ENCODE measurements around the gene RGPD6.
"Not testable (repeated sequence)": the region's sequence is repeated elsewhere in the genome, so short reads cannot be mapped to it uniquely, and the experiment has no call there.

The RGPD6 gene

DNA sequence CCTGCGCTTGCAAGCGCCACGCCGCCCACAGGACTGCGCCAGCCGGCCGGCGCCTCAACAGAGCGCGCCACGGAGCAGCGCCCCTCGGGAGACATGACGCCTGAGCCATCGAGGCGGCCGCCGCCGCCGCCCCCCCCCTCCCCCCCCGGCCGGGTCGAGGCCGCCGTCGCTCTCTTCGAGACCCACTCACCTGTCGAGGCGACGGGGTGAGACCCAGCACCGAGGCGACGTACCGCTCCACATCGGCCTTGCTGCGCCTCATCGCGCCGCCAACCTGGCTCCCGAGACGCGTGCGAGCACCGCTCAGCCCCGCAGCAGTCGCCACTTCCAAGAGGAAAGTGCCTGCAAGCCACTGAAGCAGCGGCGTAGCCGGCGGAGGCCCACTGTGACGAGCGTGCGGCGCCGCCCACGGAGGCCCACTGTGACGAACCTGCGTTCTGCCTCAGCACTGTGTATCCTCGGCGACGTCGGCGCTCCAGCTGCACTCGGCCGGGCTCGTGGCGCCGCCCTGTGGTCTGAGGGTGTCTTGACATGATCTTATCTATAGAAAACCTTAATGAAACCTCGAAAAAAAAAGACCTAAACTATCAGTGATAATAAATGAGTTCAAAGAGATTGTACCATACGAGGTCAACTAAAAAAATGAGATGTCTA lies at the start of gene RGPD6:
Gene RGPD6, minus strand, starts transcription at position 460 of the 654 bp plus-strand sequence. Its CDS starts 198 bp downstream, at position 262.
- DNase-seq, result not testable (repeated sequence)

DNA sequence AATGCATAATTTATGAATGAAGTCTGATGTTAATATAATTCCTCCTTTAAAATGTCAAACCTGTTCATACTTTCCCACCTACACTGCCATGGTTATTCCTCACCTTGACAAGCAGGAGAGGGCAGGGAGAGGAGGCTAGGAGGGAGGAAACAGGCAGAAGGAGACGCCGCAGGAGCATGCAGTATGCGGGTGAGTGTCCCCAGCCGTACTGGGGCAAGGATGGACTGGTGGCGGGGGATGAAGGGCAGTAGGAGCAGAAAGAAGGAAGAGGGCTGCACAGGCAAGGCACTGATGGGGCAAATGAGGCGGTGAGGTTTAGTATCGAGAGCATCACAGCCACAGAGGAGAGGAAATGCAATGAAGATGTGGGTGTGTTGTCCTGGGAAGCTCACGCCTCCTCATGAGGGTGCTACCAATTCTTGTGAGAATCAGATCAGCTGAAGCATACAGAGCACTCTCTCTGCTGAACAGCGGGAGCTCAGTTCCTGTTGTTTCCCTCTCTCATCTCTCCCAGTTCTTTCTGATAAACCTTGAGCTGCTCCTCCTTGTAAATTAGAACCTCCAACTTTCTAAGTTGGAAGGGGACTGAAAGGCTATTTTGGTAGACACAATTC lies 42.4 kb upstream of the RGPD6 start:
- not testable (repeated sequence) for DNase-seq

DNA sequence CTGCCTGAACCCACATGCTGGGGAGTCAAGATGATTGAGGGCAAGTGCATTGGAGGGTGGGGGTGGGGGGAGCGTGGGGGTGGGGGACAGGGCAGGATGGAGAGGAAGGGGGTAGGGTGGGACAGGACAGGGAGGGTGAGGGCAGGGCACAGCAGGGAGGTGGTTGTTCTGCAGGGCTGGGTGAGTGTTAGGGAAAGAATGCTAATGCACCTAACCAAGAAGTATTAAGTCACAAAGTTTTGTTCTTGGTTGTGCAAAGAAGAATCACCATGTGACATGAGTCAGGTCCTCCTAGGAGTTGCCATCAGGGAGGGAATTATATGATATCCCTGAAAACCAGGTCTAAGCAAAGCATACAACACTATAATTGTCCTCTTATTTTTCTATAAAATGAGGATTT lies 36.9 kb upstream of the RGPD6 start:
- not testable (repeated sequence) for DNase-seq

DNA sequence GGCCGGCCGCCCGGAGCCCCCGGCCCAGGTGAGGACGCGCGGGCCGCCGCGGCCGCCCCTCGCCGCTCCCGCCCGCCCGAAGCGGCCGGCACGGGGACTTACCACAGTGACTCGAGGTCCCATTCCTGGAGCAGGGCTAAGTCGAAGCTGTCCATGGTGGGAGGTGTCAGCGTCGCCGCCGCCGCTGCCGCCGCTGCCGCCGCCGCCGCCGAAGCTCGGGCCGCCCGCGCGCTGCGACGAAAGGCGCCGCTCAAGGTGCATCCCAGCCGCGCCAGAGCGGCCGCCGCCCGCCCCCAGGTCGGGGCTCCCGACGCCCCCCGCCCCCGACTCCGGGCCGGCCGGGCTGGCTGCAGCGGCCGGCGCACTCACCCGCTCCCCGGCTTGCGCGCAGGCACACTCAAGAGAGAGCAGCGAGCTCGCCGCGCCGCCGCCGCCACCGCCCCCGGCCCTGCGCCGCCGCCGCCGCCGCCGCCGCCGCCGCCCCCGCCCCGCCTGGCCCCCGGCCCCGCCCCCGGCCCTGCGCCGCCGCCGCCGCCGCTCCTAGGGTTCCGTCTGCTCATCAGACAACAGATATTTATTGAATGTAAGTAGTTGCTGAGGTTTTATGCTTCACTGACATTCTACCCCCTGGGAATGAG lies 33.7 kb upstream of the RGPD6 start:
- not testable (repeated sequence) for DNase-seq

DNA sequence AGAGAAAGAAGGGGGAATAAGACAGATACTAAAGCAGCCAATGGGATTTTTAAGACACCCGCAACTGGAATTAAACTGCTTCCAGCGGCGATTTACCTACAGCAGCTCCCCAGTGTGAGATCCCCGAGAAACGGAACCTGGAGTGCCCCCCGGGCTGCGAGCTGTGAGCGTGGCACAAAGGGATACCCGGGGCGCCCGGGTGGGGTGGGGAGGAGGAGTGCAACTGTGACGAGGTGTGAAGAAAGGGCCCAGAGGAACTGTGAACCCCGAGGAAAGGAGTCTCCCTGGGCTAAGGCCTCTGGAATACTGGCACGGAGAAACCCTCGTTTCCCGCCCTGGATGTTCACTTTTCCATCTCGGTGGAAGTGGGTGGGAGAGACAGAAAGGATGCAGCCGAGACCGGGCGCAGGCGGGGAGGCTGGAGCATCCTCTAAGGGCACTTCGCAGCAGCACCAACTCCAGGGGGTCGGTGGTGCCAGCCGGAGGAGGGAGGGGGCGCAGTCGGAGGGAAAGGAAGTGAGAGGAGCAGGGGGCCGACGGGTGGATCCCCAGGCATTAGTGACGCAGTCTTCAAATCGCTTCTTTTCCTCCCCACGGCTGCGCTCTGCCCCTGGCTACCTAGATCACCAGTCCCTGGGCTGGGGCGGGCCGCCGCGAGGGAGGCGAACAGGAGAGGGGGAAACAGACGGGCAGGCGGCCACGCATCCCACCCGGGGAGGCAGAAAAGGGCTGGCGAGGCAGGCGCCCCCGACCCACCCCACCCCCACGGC lies 33.0 kb upstream of the RGPD6 start:
- DNase-seq, result not testable (repeated sequence)

DNA sequence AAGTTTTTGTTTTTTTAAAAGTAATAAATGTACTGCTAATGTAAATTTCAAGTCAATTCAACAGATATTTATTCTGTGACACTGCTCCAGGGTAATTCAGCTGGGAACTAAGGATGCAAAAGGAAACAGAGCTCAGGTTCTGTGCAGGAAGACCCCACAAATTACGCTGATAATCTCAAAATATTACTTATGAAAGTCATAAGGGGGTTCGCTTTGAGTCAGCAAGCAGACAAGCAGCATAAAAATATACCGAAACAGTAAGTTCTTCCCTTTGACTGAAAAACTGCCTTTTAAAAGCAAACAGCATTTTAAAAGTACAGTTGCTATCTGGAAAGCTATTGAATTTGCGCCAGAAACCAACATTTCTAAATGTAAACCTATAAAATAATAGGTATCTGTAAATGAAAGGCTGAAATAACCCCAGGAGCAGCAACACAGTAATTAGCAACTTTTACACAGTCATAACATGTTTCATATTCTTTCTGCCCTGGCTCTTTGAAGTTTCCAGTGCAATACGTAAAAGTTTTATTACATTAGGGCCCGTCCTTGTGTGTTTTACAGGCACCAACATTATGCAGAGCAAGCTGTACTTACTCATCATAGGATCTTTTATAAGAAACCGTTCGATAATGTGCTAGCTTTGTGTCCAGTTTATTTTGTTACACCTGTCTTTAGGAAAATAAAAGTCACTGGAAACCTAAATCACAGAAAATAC lies 31.9 kb upstream of the RGPD6 start:
- not testable (repeated sequence) for DNase-seq

DNA sequence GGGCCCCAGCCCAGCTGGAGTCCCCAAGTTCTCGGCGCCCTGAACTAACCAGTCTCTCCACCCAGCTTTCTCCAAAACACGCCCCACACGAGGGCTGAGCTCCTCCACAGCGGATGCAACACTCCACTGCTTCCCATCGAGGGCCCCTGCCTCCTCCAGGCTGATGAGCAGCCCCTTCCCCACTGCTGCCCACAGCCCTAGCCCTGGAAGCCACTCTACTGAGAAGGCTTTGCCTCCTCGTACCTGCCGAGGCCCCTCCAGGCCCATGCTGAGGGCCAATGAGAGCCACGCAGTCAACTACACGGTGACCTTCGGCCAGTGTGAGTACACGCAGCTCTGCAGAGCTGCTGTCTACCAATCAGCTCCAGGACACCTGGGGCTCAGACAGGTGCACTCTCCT lies 28.0 kb upstream of the RGPD6 start:
- not testable (repeated sequence) for DNase-seq

DNA sequence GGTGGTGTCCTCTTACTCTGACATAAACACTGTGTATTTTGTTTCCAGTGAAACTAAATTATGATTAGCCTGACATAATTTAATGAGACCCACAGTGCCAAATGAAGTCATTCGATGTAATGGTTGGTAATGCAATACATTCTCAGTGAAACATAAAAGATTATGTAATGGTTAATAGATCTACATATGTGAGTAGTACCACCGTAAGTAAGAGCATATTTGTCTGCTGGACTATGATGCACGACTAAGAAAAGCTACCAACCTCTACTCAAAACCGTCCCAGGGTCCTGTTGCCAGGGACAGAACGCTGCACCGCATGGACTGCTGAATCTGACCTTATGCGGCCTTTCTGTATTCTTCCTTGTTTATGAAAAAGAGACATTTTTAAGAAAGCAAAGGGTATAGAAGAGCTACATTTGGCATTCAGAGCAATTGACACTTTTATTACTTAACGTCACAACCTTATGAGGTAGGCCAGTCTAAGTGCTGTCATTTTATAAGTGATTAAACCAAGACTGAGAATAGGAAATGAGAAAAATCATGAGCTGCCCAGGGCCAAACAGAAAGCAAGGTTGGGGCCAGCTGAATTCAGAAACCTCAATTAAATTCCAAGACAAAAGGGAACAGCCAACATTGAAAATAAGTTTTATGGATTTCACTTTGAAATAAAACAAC lies 27.0 kb upstream of the RGPD6 start:
- DNase-seq, result not testable (repeated sequence)

DNA sequence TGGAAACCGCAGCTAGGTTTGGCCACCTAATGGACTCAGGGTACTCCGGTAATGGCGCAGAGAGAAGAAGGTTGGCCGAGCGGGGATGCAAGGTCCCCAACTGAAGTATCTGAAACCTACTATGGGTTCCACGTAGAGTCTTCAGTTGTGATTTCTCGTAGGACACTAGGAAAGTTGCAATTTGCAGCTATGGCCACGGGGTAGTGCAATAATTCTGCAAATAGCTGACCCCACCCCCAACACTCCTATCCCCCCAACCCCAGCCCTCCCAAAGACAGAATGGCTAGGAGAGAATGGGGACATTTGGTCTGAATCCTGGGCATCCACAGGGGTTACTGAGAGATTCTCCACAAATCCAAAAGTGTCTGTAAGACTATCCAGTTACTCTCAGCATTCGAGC lies 25.1 kb upstream of the RGPD6 start:
- DNase-seq, result not testable (repeated sequence)

DNA sequence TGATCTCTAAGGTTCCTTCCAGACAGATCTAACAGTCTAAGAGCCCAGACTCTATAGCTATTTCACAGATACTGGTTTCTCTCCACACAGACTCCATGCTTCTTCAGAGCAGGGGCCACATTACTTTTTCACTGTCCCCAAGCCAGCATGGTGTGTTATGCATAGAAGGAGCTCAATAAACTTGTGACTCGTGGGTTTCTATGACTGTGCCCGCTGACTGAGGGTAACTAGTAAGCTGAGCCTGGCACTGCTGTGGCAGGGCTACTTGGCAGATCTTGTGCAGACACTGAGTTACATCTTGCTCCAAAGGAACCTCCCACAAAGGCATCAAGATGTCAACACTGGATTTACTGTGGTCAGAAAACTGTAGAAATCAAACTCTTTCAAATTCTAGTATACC lies 15.0 kb upstream of the RGPD6 start:
- DNase-seq, result not testable (repeated sequence)

DNA sequence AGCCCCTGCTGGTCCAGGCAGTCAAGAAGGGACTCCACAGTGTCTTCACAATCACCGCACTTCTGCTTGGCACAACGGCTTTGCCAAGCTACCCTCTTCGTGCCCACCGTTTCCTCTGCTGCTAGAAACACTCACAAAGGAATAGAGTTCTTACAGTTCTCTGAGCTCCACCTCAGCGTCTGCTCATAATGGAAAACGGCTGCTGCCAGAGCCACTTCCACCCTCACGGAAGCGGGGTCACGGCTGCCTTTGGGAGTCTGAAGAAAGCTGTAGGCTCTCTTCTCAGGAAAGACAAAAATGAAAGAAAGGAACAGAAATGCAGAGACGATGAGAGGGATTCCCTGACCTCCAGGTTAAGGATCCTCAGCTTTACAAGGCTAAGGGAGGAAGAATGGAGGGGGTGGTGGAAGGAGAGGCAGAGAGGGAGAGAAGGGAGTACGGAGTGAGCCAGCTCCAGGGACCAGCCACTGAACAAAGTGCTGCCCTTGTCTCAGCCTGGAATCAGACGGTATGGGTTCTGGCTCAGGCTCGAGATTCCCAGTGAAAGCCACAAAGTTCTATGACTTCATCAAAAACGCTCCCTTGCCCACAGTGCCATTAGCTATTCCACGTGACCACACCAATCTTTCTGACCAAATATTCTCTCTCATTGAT lies 12.8 kb upstream of the RGPD6 start:
- DNase-seq, result not testable (repeated sequence)

DNA sequence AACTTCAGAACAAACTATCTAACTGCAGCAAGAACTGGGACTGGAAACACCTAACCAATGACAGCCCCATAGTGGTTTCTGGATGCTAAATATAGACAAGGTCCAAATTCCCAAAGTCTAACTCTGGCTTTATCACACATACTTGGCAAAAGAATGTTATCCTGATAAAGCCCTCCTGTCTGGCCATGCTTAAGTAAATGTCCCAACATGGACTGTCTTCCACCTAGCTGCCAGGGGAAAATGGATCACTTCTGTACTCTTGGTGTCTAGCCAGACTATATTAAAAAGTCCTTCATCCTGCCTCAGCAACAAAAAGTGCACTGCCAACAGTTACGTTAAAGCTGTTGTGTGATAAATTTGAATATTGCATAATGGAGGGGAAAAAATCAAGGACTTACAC lies 11.5 kb upstream of the RGPD6 start:
- not testable (repeated sequence) for DNase-seq

DNA sequence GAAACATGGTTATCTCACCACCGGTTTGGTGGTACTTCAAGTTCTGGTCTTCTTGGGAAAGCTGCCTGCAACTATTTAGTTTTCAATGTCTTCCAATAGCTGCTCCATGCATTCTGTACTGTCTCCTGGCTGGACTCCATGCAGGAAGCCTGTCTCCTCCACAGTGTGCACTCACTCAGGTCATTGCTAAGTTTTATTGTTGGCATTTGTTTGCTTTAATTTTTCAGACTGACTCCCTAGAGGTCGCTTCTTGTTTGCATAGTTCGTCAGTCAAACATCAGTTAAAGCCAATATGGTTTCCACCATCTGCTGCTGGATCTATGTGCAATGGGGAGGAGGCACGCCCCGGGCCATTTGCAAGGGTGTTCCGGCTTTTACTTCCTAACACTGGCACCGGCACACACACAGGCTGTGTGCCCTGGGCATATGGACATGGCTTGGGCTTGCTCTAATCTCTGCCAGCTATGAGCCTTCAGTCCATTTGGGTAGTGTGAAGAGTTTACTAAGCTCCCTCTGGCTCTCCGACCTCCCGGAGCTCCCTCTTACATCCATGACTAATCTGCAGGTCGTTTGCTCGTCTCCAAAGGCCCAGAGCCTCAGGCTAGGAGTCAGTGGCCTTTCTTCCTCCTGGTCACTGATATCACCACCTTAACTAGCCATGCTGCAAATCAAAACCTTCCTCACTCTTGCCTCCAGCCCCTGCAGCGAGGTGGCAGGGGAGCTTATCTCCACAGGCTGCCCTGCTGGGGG lies 2.4 kb upstream of the RGPD6 start:
- DNase-seq, result not testable (repeated sequence)

DNA sequence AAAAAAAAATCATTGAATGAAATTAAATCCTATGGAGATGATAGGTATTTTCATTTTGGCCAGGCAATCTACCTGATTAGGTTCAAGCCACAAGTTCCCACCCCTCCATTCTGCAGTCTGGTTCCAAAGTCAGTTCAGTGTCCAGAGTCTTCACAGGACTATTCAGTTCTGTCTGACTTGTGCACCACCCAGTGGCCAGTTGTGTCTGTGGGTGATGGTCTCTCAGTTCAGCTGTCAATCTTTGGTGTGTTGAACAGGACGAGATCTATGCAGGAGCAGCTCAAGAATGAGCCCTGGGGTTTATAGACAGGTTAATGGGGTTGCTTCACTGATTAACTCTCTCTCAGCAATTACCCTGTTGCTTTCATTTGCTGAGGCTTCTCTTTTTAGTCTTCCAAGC lies 1.4 kb upstream of the RGPD6 start:
- not testable (repeated sequence) for DNase-seq

DNA sequence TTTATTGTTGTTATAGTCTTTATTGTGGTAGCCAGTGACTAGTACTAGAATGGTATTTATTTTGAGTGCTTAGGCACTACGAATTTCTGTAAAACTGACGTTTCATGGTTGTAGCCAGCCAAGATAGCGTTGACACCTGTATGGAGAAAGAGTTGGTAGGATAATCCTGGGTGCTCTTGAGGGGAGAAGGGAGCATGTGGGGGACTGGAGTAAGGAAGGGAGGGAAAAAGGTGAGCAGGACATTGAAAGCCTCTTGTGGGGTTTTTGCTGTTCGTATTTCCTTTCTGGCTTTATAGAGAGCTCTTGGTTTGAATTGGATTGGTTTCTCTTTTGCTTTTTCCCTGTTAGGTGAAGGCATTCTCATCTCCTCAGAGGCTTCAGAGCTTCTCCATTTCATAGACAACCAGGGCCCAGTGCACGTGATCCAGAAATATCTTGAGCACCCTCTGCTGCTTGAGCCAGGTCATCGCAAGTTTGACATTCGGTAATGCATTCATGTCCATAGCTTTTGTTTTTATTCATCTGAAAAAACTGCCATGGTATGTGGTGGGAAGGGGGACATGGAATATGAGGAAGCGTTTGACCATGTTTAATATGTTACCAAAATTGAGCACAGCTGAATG lies 77.2 kb downstream of the RGPD6 start:
- DNase-seq, result not testable (repeated sequence)

DNA sequence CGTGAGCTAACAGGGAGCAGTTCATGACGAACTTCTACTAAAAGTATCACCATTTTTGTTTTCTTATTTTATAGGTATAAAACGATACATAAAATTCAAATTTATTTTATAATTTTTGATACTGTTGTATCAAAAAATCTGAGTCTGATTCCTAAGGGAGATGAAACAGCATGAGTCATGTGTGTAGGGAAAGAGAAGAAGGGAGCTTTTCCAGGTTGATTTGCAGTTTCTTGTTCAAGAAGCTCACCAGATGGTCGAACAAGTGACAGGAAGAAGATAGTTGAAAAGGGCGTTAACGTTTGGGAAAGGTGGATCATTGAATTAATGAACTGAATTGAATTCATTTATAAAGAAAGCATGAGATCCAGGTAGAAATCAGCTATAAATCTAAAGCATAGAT lies 81.0 kb downstream of the RGPD6 start:
- not testable (repeated sequence) for DNase-seq

DNA sequence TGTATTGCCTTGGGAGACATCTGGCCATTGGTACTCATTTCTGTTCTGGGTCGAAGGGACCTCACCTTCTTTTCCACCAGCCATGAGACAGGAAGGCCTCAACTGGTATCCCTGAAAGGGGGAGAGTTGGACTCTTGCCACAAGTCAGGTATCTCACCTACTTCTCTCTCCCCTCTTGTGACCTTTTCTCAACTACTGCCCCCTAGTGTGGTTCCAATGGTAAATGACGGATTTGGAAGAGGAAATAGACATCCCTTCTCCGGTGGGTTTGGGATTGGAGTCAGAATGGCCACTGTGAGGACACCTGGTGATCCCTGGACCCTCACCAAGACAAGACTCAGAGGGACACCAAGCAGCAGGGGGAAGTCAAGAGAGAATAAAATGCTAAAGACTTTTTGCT lies 82.5 kb downstream of the RGPD6 start:
- not testable (repeated sequence) for DNase-seq

DNA sequence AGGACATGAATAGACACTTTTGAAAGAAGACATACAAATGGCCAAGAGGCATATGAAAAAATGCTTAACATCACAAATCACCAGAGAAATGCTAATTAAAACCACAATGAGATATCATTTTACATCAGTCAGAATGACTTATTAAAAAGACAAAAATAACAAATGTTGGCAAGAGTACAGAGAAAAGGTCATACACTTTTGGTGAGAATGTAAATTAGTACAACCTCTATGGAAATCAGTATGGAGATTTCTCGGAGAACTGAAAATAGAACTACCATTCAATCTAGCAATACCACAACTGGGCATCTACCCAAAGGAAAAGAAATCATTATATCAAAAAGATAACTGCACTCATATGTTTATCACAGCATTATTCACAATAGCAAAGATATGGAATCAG lies 88.0 kb downstream of the RGPD6 start:
- DNase-seq, result not testable (repeated sequence)

DNA sequence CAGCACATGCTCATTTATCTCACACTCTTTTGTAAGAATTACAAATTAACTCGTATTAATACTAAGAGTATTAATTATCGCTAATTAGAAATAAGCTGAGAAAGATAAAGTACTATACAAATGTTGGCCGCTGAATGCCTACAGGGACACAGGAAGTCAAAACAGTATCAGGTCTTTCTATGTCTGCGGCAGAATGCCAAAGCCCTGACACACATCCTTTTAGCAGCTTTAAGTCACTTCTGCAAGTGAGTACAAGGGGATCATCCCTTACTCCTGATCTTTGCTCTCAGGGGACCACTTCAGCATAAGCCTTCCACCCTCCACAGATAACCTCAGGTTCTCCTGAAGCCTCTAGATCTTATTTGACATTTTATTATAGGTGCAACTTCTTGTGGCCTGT lies 94.3 kb downstream of the RGPD6 start:
- not testable (repeated sequence) for DNase-seq

DNA sequence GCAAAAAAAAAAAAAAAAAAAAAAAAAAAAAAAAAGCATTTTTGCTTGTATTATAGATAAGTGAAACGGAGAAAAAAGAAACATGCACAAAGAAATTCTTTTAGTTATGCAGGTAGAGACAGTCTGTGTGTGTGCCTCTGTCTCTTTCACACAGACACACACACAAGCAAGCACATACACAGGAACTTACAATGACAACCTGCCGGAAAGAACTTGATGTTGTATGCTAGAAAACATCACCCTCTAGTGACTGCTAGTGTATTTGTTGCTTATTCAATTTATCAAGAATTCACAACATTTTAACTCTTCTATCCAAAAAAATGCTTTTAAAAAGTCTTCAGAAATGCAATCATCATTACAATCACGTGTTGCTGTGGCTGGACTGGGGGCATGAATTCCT lies 95.8 kb downstream of the RGPD6 start:
- not testable (repeated sequence) for DNase-seq

Measured in NCI-H2227 treated with DMSO at 0.1 percent for 48 hours (cell line).